Epithelial cell of proximal tubule (primary cell): Measurements from ENCODE around the gene OLFM3. TPM values are rescaled to one million over a fixed set of nuclear protein-coding genes. Genes with fewer than 3 reads are reported as not detected.

Source experiments
- DNase-seq: peaks from one replicate; pipeline ENCODE4 v3.0.0-alpha.2; 2011; ENCODE audit warnings: low read depth
- H3K4me3 ChIP-seq: 2 replicates; pipeline ENCODE4 v1.5.1; 2011; ENCODE audit warnings: low read depth, mild to moderate bottlenecking, low read length
- CTCF ChIP-seq: conservative IDR thresholded peaks from 2 replicates; pipeline ENCODE4 v1.5.1; 2012; ENCODE audit warnings: low read depth, mild to moderate bottlenecking, low read length
- total RNA-seq: library from RNA; depleted of rRNA; stranded (reverse); fragments of >200 nt; gene quantifications from 2 replicates; pipeline ENCODE4 v1.2.3, GENCODE V29; 2015

Gene OLFM3
- total RNA-seq, 1 donor from 2014 or later = not detected

DNA sequence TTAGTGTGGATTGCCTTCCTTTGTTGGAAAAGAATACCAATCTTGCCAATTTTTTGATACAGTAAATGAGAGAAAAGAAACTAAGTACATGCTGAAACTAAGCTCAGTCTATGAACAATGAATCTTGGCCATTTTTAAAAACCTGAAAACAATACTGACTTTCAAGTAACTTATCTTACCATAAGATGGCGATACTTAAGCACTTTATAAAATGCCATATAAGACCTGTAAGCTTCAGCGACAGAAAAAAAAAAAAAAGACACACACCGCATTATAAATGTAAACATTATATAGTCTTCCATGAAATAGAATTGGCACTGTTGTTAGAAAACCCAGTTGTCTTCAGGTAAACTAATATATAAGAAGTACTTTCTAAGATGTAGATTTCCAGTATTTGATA is 3.0 kb downstream of the OLFM3 start:
- no peak overlapping the region for H3K4me3 ChIP-seq
- no peak for DNase-seq
- no peak for TF ChIP-seq CTCF

GRCh38 chr1:101992821-101993575 is 3.7 kb downstream of the OLFM3 start:
- TF ChIP-seq CTCF = no peak
- no peak for DNase-seq
- H3K4me3 ChIP-seq = no peak overlapping the region

DNA sequence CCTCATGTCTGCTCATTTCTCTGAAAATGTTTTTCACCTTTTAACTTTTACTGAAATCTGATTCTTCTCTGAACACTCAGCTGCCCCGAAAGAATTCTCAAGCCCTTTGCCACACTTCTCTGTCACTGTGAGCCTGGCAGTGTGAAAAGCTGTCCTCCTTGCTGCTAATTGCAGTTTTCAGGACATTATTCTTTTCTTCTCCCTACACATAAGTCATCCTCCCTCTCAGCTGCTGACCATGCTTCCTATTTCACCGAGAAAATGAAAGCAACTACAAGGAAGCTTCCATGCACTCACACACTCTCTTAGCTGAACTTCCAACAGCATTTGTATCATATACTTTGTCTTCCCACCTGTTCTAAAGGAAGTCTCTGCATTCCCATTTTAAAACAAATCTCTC is 15.8 kb downstream of the OLFM3 start:
- H3K4me3 ChIP-seq = no peak overlapping the region
- no peak for TF ChIP-seq CTCF
- no peak for DNase-seq

DNA sequence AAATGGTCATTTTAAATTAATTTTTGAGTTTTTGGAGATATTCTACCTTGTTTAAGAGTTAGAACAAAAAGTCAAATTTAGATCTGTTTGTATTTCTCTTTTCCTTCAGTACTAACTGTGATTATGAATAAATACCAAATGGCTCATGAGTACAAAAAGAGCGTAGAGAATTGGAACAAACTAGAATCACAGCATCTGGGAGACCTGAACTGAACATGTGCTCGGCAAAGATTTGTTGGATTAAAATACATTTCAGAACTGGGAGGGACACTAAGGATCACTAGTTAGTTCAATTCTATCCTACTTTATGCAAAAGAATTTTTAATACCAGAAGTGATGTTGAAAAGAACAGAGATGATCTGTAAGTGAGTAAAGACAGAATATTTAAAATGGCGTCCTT is 19.5 kb downstream of the OLFM3 start:
- H3K4me3 ChIP-seq = no peak overlapping the region

GRCh38 chr1:101976161-101976560 is 20.6 kb downstream of the OLFM3 start:
- TF ChIP-seq CTCF = no peak

More for the DNA sequence above, 19.5 kb downstream of the OLFM3 start:
- no peak for DNase-seq
- TF ChIP-seq CTCF = no peak

DNA sequence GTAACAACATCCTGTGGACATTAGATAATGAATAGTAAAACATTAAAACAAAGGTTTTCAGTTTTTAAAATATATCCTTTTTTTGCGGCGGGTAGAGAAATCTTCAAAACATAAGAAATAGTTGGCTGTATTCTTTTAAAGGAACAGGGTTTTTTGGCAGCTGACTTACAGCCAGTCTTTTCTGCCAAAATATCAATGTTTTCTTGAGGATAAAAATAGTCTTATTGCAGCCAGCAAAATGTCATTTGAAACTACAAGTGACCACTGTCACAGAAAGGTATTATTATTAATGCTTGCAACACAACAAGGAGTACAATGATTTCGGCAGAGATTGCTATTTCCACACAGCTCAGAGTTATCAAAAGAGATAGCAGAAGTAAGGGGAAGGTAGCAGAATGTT is 21.4 kb downstream of the OLFM3 start:
- TF ChIP-seq CTCF = no peak
- no peak for DNase-seq
- no peak overlapping the region for H3K4me3 ChIP-seq

More at GRCh38 chr1:101976161-101976560, 20.6 kb downstream of the OLFM3 start:
- DNase-seq = no peak
- H3K4me3 ChIP-seq = no peak overlapping the region

DNA sequence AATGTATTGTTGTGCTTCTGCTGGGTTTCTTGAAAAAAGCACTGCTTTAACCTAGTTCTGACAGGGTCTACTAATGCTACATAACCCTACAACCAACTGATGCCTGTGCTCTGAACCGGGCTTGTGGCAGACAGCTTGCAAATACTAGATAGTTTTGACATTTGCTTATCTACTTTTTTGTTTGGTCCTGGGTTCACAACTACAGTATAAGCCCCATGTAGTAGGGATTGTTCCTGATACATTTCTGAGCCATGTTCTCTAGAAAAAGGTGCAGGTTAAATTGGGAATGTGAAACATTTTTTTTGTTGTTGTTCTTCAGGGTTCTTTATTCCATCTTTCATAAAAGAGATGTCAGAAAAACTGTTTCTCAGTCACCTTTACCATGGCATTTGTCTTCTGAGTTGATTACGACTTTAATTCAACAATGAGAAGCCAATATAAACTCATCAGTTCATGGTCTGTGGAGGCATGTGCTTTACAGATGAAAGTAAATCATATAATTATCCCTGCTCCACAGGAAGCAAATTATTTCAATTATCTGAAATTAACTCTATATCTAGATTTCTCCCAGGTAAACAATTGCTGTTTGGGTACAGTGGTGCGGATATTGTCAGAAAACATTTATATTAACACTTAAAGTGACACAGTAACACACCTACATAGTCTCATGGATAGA is 22.0 kb downstream of the OLFM3 start:
- no peak overlapping the region for H3K4me3 ChIP-seq
- no peak for TF ChIP-seq CTCF
- DNase-seq = no peak
